Suprapubic skin (tissue), 4 donors: Measurements from ENCODE around the gene KRT33B. TPM values are rescaled to one million over a fixed set of nuclear protein-coding genes. Genes with fewer than 3 reads are reported as not detected.
"Not testable (repeated sequence)": the region's sequence is repeated elsewhere in the genome, so short reads cannot be mapped to it uniquely, and the experiment has no call there.

Source experiments
- DNase-seq, 2 donors: peaks; one replicate each; pipeline ENCODE4 v3.0.0-alpha.2; 2019; ENCODE audit warnings: low spot score in 2 of 2
- H3K27ac ChIP-seq: fragments of 200-600 bp; sonication (generic); one replicate; pipeline ENCODE4 v1.5.1; 2019
- H3K27me3 ChIP-seq: fragments of 200-600 bp; sonication (generic); one replicate; pipeline ENCODE4 v1.5.1; 2019
- H3K36me3 ChIP-seq: fragments of 200-600 bp; sonication (generic); one replicate; pipeline ENCODE4 v1.5.1; 2019
- H3K4me1 ChIP-seq: fragments of 200-600 bp; sonication (generic); one replicate; pipeline ENCODE4 v1.5.1; 2019
- H3K4me3 ChIP-seq: fragments of 200-600 bp; sonication (generic); one replicate; pipeline ENCODE4 v1.5.1; 2019; ENCODE audit warnings: mild to moderate bottlenecking
- H3K9me3 ChIP-seq: fragments of 200-600 bp; sonication (generic); one replicate; pipeline ENCODE4 v1.5.1; 2019
- CTCF ChIP-seq, 2 donors: fragments of 200-600 bp in 1 of 2; fragments of 450-650 bp in 1 of 2; sonication (generic) in 1 of 2; IDR thresholded peaks; one replicate each; pipeline ENCODE4 v1.5.1; 2016 to 2019; ENCODE audit warnings: antibody characterized with exemption in 2 of 2, mild to moderate bottlenecking in 1 of 2, moderate library complexity in 1 of 2
- EP300 ChIP-seq: sonication (generic); formaldehyde crosslinking; IDR thresholded peaks from one replicate; pipeline ENCODE4 v1.6.1; 2017; ENCODE audit warnings: antibody characterized with exemption
- POLR2A ChIP-seq, 2 donors: fragments of 450-650 bp; IDR thresholded peaks; one replicate each; pipeline ENCODE4 v1.6.1; 2017; ENCODE audit warnings: antibody characterized with exemption in 2 of 2, mild to moderate bottlenecking in 2 of 2, moderate library complexity in 2 of 2
- POLR2AphosphoS5 ChIP-seq, 3 donors: sonication (generic); formaldehyde crosslinking; IDR thresholded peaks; one replicate each; pipeline ENCODE4 v1.6.1; 2017; ENCODE audit warnings: antibody characterized with exemption in 3 of 3
- WGBS: methylation state at CpG from one replicate; pipeline ENCODE4 v1.1.5; 2018; 5-methylcytosine and 5-hydroxymethylcytosine counted together
- total RNA-seq, 4 donors: library from RNA; depleted of rRNA; stranded (reverse); fragments of >200 nt; gene quantifications; one replicate each; pipeline ENCODE4 v1.1.0, GENCODE V29; 2016

Gene KRT33B
- total RNA-seq, 4 donors from 2014 or later = 10.7 to 194 (median 27.9) TPM; not detected in 1

- WGBS = 81% methylated on average over 4 of the region's 4 CpGs
- H3K36me3 ChIP-seq = no peaks in the 10 kb centered on the region
- no peak for DNase-seq
- no peak overlapping the region for H3K4me3 ChIP-seq
- peaks cover 3% of the 10 kb centered on the region for H3K27me3 ChIP-seq
- no peak overlapping the region for H3K27ac ChIP-seq
- H3K9me3 ChIP-seq = no peaks in the 10 kb centered on the region
- TF ChIP-seq EP300 (no peak), POLR2A (IDR thresholded peaks at IDR 0.05) (no peak), CTCF (IDR thresholded peaks at IDR 0.05) (no peak), POLR2AphosphoS5 (IDR thresholded peaks at IDR 0.05) (no peak)
- no peaks in the 10 kb centered on the region for H3K4me1 ChIP-seq
Measured at GRCh38 chr17:41354536-41354935, 15.1 kb downstream of the KRT33B start.

- Histone ChIP-seq H3K36me3 (no peaks in the 10 kb centered on the region), H3K4me3 (no peak overlapping the region), H3K4me1 (peaks cover 11% of the 10 kb centered on the region), H3K27ac (no peak overlapping the region), H3K27me3 (peaks cover 3% of the 10 kb centered on the region), H3K9me3 (no peaks in the 10 kb centered on the region)
- no peak for TF ChIP-seq CTCF (IDR thresholded peaks at IDR 0.05)
- TF ChIP-seq POLR2A (IDR thresholded peaks at IDR 0.05) = no peak
- no peak for TF ChIP-seq EP300
- no peak for TF ChIP-seq POLR2AphosphoS5 (IDR thresholded peaks at IDR 0.05)
- WGBS = 69% methylated on average over 7 of the region's 7 CpGs
- DNase-seq = no peak
Measured at GRCh38 chr17:41352597-41353366, 16.8 kb downstream of the KRT33B start.

- Histone ChIP-seq H3K36me3 (no peaks in the 10 kb centered on the region), H3K27ac (no peak overlapping the region), H3K27me3 (peaks cover 3% of the 10 kb centered on the region), H3K4me1 (peaks cover 17% of the 10 kb centered on the region), H3K9me3 (no peaks in the 10 kb centered on the region), H3K4me3 (no peak overlapping the region)
- whole genome bisulfite sequencing = 72% methylated on average over 2 of the region's 2 CpGs
- TF ChIP-seq CTCF (IDR thresholded peaks at IDR 0.05) (no peak), POLR2AphosphoS5 (IDR thresholded peaks at IDR 0.05) (no peak), POLR2A (IDR thresholded peaks at IDR 0.05) (no peak), EP300 (no peak)
- DNase-seq = no peak
Measured at GRCh38 chr17:41351177-41351576, 18.4 kb downstream of the KRT33B start.

GRCh38 chr17:41350381-41350878, 19.2 kb downstream of the KRT33B start, which contains the start of gene KRT33A:
Gene KRT33A (minus strand): TSS chr17:41350828. CDS start chr17:41350767, 61 bp downstream.
- not testable (repeated sequence) for H3K27ac ChIP-seq, H3K27me3 ChIP-seq, H3K9me3 ChIP-seq, DNase-seq, H3K36me3 ChIP-seq, H3K4me3 ChIP-seq
- 93% methylated on average over 16 of the region's 16 CpGs for WGBS
- H3K4me1 ChIP-seq = peaks cover 17% of the 10 kb centered on the region

GRCh38 chr17:41347869-41348760, 21.5 kb downstream of the KRT33B start:
- WGBS = 62% methylated on average over 7 of the region's 7 CpGs
- H3K27ac ChIP-seq = no peak overlapping the region
- H3K4me1 ChIP-seq = peaks cover 17% of the 10 kb centered on the region
- H3K4me3 ChIP-seq = no peak overlapping the region
- peaks cover 3% of the 10 kb centered on the region for H3K27me3 ChIP-seq
- H3K9me3 ChIP-seq = no peaks in the 10 kb centered on the region
- H3K36me3 ChIP-seq = no peaks in the 10 kb centered on the region
- DNase-seq = no peak
- no peak for TF ChIP-seq CTCF (IDR thresholded peaks at IDR 0.05)
- TF ChIP-seq POLR2AphosphoS5 (IDR thresholded peaks at IDR 0.05) = no peak
- no peak for TF ChIP-seq EP300
- no peak for TF ChIP-seq POLR2A (IDR thresholded peaks at IDR 0.05)

GRCh38 chr17:41346421-41346820, 23.2 kb downstream of the KRT33B start:
- not testable (repeated sequence) for DNase-seq, H3K36me3 ChIP-seq, H3K9me3 ChIP-seq, H3K4me3 ChIP-seq, H3K27ac ChIP-seq, H3K27me3 ChIP-seq
- 80% methylated on average over 9 of the region's 16 CpGs for WGBS
- H3K4me1 ChIP-seq = peaks cover 20% of the 10 kb centered on the region
